Heart left ventricle (tissue), 16 donors: Measurements from ENCODE around the gene DOCK1. TPM values are rescaled to one million over a fixed set of nuclear protein-coding genes. Genes with fewer than 3 reads are reported as not detected.
A peak's percentile ranks its signal among the peaks of the same experiment; 100 is the strongest.

Experiments used
- ATAC-seq, 4 donors: fragments of 200-7000 bp; cut with Tn5 transposase; one replicate each; pipeline ENCODE4 v1.9.1; 2020 to 2022; ENCODE audit warnings: moderate library complexity in 4 of 4, mild to moderate bottlenecking in 3 of 4, moderate number of reproducible peaks in 1 of 4
- DNase-seq, 5 donors: peaks; one replicate each; pipeline ENCODE4 v3.0.0-alpha.2; 2020
- H3K27ac ChIP-seq, 12 donors: fragments of 200-600 bp; sonication (generic) in 4 of 12; one replicate each; pipeline versions ENCODE4 v1.5.0 to v1.8.0; 2016 to 2022; ENCODE audit warnings: mild to moderate bottlenecking in 2 of 12
- H3K27me3 ChIP-seq, 9 donors: fragments of 200-600 bp; sonication (generic) in 2 of 9; one replicate each; pipeline versions ENCODE4 v1.5.1 to v1.8.0; 2016 to 2022; ENCODE audit warnings: mild to moderate bottlenecking in 3 of 9
- H3K36me3 ChIP-seq, 9 donors: fragments of 200-600 bp; sonication (generic) in 2 of 9; one replicate each; pipeline versions ENCODE4 v1.5.0 to v1.8.0; 2018 to 2022; ENCODE audit warnings: mild to moderate bottlenecking in 2 of 9
- H3K4me1 ChIP-seq, 12 donors: fragments of 200-600 bp; sonication (generic) in 4 of 12; one replicate each; pipeline versions ENCODE4 v1.5.0 to v1.8.0; 2016 to 2022; ENCODE audit warnings: mild to moderate bottlenecking in 3 of 12
- H3K4me3 ChIP-seq, 12 donors: fragments of 200-600 bp; sonication (generic) in 4 of 12; one replicate each; pipeline versions ENCODE4 v1.5.0 to v1.8.0; 2017 to 2022; ENCODE audit warnings: mild to moderate bottlenecking in 9 of 12, moderate library complexity in 4 of 12
- H3K9me3 ChIP-seq, 12 donors: fragments of 200-600 bp; sonication (generic) in 4 of 12; one replicate each; pipeline versions ENCODE4 v1.5.0 to v1.8.0; 2016 to 2022; ENCODE audit warnings: mild to moderate bottlenecking in 1 of 12
- CTCF ChIP-seq, 12 donors: fragments of 200-600 bp; sonication (generic) in 4 of 12; IDR thresholded peaks; one replicate each; pipeline versions ENCODE4 v1.5.0 to v1.8.0; 2018 to 2022; ENCODE audit warnings: antibody characterized with exemption in 12 of 12, mild to moderate bottlenecking in 5 of 12
- POLR2A ChIP-seq, 2 donors: fragments of 450-650 bp; IDR thresholded peaks; one replicate each; pipeline ENCODE4 v1.6.1; 2017; ENCODE audit warnings: antibody characterized with exemption in 2 of 2, mild to moderate bottlenecking in 2 of 2, moderate library complexity in 2 of 2
- WGBS, 4 donors: extraction: QIAGEN DNeasy Blood & Tissue Kit in 2 of 4; methylation state at CpG; one replicate each; pipeline versions ENCODE4 v1.1.5 to v1.1.7; 2013 to 2018; 5-methylcytosine and 5-hydroxymethylcytosine counted together
- intact Hi-C, 10 donors: fragments of 100-400 bp; cut with DNase I; formaldehyde crosslinking; loops; one replicate each; pipeline versions ENCODE4 v1.11.1 to v1.14.2; 2022
- polyA plus RNA-seq, 2 donors: library from polyadenylated mRNA; stranded (reverse); fragments of 200-250 nt; gene quantifications; one replicate each; pipeline ENCODE4 v1.2.3, GENCODE V29; 2013
- total RNA-seq, 9 donors: library from RNA; depleted of rRNA in 2 of 9; stranded (reverse); fragments of >200 nt in 2 of 9; fragmentation: NEBNext Ultra II Directional in 3 of 9; extraction: Animal tissue kit (Norgen Biotek cat#: 25700) in 3 of 9; gene quantifications; one replicate each; pipeline versions ENCODE4 v1.1.0 to v1.2.4, GENCODE V29; 2016 to 2023
- donor health status: ischemic (EF 13 %, LVEDD 7.1; RV severe dilation, severe dysfunction).
- donor health status: healthy with polysubstance abuse.
- donor health status: DM: no; HTN: yes; CAD: no.
- donor health status: DM: no; HTN: no; CAD: no.
- donor health status: ischemic (EF 25% LVEDD 6.9; RV normal size, moderate dysfunction).
- donor health status: ischemic (EF 25% LVEDD 5.7; RV mildly dilated, moderate dysfunction).
- donor health status: healthy.
- donor health status: DM: yes; HTN: yes; CAD: no.
- donor health status: ischemic (EF 35%, LVEDD 5.7; RV mildly dilated, moderate dysfunction).
- donor health status: nonischemic (EF 11% LVEDD 7.7; RV severe dilation, severe dysfunction).
- donor health status: DM: yes; HTN: yes; CAD: no.
- donor health status: PGD.
- donor health status: ischemic (EF 29% LVEDD 5.4; RV normal size, mild dysfunction).
- donor health status: nonischemic (EF 23%, LVEDD 6.1; RV moderate dilation, normal function).

The DOCK1 gene
- total and polyA plus RNA-seq, 11 donors = 5.0 to 31.6 (median 18.6) TPM

GRCh38 chr10:127157089-127157488 lies 251.9 kb downstream of the DOCK1 start:
- no peaks in the 10 kb centered on the region for H3K36me3 ChIP-seq
- intact Hi-C loops = no loop called here

DNA sequence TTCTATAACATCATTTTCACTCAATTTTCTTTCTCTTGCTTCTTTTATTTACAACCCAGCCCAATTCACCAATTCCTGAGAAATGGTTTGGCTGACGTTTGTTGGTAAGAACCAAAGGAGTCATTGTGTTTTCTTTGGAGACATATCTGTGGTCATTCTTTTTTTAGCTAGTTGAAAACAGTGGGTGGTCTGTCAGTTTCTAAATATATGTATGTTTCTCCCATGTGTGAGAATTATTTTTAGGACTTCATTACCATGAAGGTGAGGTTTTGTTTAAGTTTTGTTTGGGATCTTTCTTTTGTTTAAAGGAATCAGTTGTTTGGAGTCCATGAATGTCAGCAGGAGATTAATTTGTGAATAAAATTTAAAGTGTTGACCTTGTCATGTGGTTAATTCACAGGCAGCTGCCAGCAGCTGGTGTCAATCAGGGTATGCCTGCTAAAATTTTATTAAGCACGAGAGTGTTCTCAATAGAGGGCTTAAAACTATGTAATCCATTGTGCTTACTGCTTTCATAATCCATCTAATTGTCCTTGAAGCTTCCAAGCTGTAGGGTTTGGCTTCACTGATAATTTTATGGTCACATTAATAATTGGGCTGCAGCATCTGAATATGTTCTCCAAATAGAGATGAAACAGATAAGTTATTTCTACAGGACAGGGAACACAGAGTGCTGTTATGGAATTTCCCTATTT lies 252.4 kb downstream of the DOCK1 start:
- H3K4me1 ChIP-seq = peaks cover 0 to 23% (median 13%) of the 10 kb centered on the region in 12 donors
- no peaks in the 10 kb centered on the region for H3K27me3 ChIP-seq
- no peak overlapping the region for H3K27ac ChIP-seq
- intact Hi-C loops = no loop called here
- WGBS, 4 donors = 12 to 32% (median 21%) methylated on average over 2 of the region's 2 CpGs
- DNase-seq (no peak), ATAC-seq (peak in 1 of 4 donors; percentile 37)
- no peaks in the 10 kb centered on the region for H3K36me3 ChIP-seq
- TF ChIP-seq POLR2A (IDR thresholded peaks at IDR 0.05) = no peak
- no peak for TF ChIP-seq CTCF (IDR thresholded peaks at IDR 0.05)
- no peak overlapping the region for H3K4me3 ChIP-seq
- no peaks in the 10 kb centered on the region for H3K9me3 ChIP-seq

More at GRCh38 chr10:127157089-127157488, 251.9 kb downstream of the DOCK1 start:
- WGBS, 4 donors = 91 to 98% (median 96%) methylated on average over 4 of the region's 4 CpGs
- TF ChIP-seq POLR2A (IDR thresholded peaks at IDR 0.05) (no peak), CTCF (IDR thresholded peaks at IDR 0.05) (no peak)
- peaks cover 0 to 23% (median 13%) of the 10 kb centered on the region in 12 donors for H3K4me1 ChIP-seq
- H3K27me3 ChIP-seq = no peaks in the 10 kb centered on the region
- H3K27ac ChIP-seq = no peak overlapping the region
- ATAC-seq = no peak
- H3K9me3 ChIP-seq = no peaks in the 10 kb centered on the region
- H3K4me3 ChIP-seq = no peak overlapping the region
- DNase-seq = no peak

DNA sequence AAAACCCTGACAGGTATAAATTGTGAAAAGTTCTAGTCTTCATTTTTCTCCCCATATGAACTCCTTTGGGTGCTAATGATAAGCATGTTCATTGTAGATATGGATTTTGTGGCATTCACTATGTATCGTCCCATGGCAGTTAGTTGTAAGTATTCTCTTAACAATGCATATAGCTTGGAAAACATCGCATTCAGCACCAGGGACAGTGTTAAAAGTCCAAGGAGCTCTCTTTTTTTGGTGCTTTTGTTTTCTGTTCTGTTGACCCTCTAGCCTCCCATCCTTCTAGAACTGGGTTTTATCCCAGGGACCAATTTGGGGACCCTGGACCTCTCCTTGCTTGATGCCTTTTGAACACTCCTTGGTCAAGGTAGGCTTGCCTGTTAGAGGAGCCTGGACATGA lies 253.4 kb downstream of the DOCK1 start:
- TF ChIP-seq CTCF (IDR thresholded peaks at IDR 0.05) (no peak), POLR2A (IDR thresholded peaks at IDR 0.05) (no peak)
- no peaks in the 10 kb centered on the region for H3K27me3 ChIP-seq
- H3K36me3 ChIP-seq = no peaks in the 10 kb centered on the region
- H3K4me3 ChIP-seq = no peak overlapping the region
- 97 to 100% (median 100%) methylated on average over 2 of the region's 2 CpGs for WGBS, 4 donors
- no peak overlapping the region for H3K27ac ChIP-seq
- no peak for ATAC-seq
- intact Hi-C loops = no loop called here
- H3K9me3 ChIP-seq = no peaks in the 10 kb centered on the region
- no peak for DNase-seq
- peaks cover 0 to 30% (median 14%) of the 10 kb centered on the region in 12 donors for H3K4me1 ChIP-seq

GRCh38 chr10:127159648-127160245 lies 254.5 kb downstream of the DOCK1 start:
- Histone ChIP-seq H3K27me3 (no peaks in the 10 kb centered on the region), H3K4me3 (no peak overlapping the region), H3K4me1 (peaks cover 0 to 24% (median 14%) of the 10 kb centered on the region in 12 donors), H3K36me3 (no peaks in the 10 kb centered on the region), H3K9me3 (no peaks in the 10 kb centered on the region), H3K27ac (no peak overlapping the region)
- ATAC-seq (no peak), DNase-seq (no peak)
- 95 to 96% (median 95%) methylated on average over 13 of the region's 13 CpGs for WGBS, 4 donors
- intact Hi-C loops = no loop called here
- no peak for TF ChIP-seq CTCF (IDR thresholded peaks at IDR 0.05)
- TF ChIP-seq POLR2A (IDR thresholded peaks at IDR 0.05) = no peak
